Astrocyte (in vitro differentiated cells and primary cell): ENCODE data around the gene CPT2. TPM values are rescaled to one million over a fixed set of nuclear protein-coding genes. Genes with fewer than 3 reads are reported as not detected.
A peak's percentile ranks its signal among the peaks of the same experiment; 100 is the strongest.

Experiments
- DNase-seq: peaks from one replicate; pipeline ENCODE4 v3.0.0-alpha.2; 2010; ENCODE audit warnings: low read depth
- FAIRE-seq: peaks from 2 replicates; lab custom pipeline; 2011; peaks lifted over from hg19 to GRCh38; lab: Jason Lieb, UNC
- H2AFZ ChIP-seq: 2 replicates; pipeline ENCODE4 v1.6.0; 2012; ENCODE audit warnings: low read depth, low read length, inconsistent platforms
- H3K27ac ChIP-seq: 2 replicates; pipeline ENCODE4 v1.5.1; 2011; ENCODE audit warnings: low read depth, low read length, inconsistent platforms
- H3K27me3 ChIP-seq: 2 replicates; pipeline ENCODE4 v1.6.0; 2011; ENCODE audit warnings: low read length, inconsistent platforms; ENCODE audit not compliant: insufficient read depth
- H3K36me3 ChIP-seq: 2 replicates; pipeline ENCODE4 v1.5.1; 2011; ENCODE audit warnings: low read length, inconsistent platforms; ENCODE audit not compliant: insufficient read depth
- H3K4me1 ChIP-seq: 2 replicates; pipeline ENCODE4 v1.5.1; 2011; ENCODE audit warnings: low read length, inconsistent platforms; ENCODE audit not compliant: insufficient read depth
- H3K4me2 ChIP-seq: 2 replicates; pipeline ENCODE4 v1.6.0; 2012; ENCODE audit warnings: low read length, inconsistent platforms
- H3K4me3 ChIP-seq: 2 replicates; pipeline ENCODE4 v1.5.1; 2011; ENCODE audit warnings: low read depth, mild to moderate bottlenecking, low read length, inconsistent platforms; ENCODE audit not compliant: insufficient read depth
- H3K79me2 ChIP-seq: 2 replicates; pipeline ENCODE4 v1.6.0; 2012; ENCODE audit warnings: mild to moderate bottlenecking, low read length, inconsistent platforms; ENCODE audit not compliant: insufficient read depth
- H3K9ac ChIP-seq: 2 replicates; pipeline ENCODE4 v1.6.0; 2012; ENCODE audit warnings: mild to moderate bottlenecking, low read length, inconsistent platforms
- H3K9me3 ChIP-seq: 2 replicates; pipeline ENCODE4 v1.5.1; 2012; ENCODE audit warnings: low read depth, mild to moderate bottlenecking, low read length, inconsistent platforms; ENCODE audit not compliant: insufficient read depth
- H4K20me1 ChIP-seq: 2 replicates; pipeline ENCODE4 v1.6.0; 2012; ENCODE audit warnings: low read length, inconsistent platforms; ENCODE audit not compliant: insufficient read depth
- H3K27ac Mint-ChIP-seq: one replicate; pipeline ENCODE4 v1.8.0; 2021; ENCODE audit warnings: mild to moderate bottlenecking, mixed read lengths; ENCODE audit not compliant: unreplicated experiment
- H3K27me3 Mint-ChIP-seq: one replicate; pipeline ENCODE4 v1.8.0; 2021; ENCODE audit warnings: low read depth, mixed read lengths; ENCODE audit not compliant: unreplicated experiment
- H3K36me3 Mint-ChIP-seq: one replicate; pipeline ENCODE4 v1.8.0; 2021; ENCODE audit warnings: low read depth, mixed read lengths; ENCODE audit not compliant: unreplicated experiment
- H3K4me1 Mint-ChIP-seq: one replicate; pipeline ENCODE4 v1.8.0; 2021; ENCODE audit warnings: low read depth, mixed read lengths; ENCODE audit not compliant: unreplicated experiment
- H3K4me3 Mint-ChIP-seq: one replicate; pipeline ENCODE4 v1.8.0; 2021; ENCODE audit warnings: mild to moderate bottlenecking, moderate library complexity, mixed read lengths; ENCODE audit not compliant: unreplicated experiment
- H3K9me3 Mint-ChIP-seq: one replicate; pipeline ENCODE4 v1.8.0; 2021; ENCODE audit warnings: mild to moderate bottlenecking, mixed read lengths; ENCODE audit not compliant: unreplicated experiment
- CTCF ChIP-seq: IDR thresholded peaks from 2 replicates; pipeline ENCODE4 v1.5.1; 2011; ENCODE audit warnings: low read depth, mild to moderate bottlenecking, inconsistent platforms, low read length, moderate library complexity; ENCODE audit not compliant: insufficient read depth
- EZH2 ChIP-seq: IDR thresholded peaks from 2 replicates; pipeline ENCODE4 v1.6.1; 2012; ENCODE audit warnings: mild to moderate bottlenecking, low read length, inconsistent platforms; ENCODE audit not compliant: insufficient read depth
- total RNA-seq: library from RNA; stranded (reverse); gene quantifications from 2 replicates; pipeline ENCODE4 v1.2.1, GENCODE V29; 2021

The CPT2 gene
- total RNA-seq, 1 donor from 2014 or later: 10.4 TPM

- no peak overlapping the region for H2AFZ ChIP-seq
- Mint-ChIP-seq H3K36me3 (peaks cover 9% of the 10 kb centered on the region), H3K4me1 (peaks cover 2% of the 10 kb centered on the region), H3K27ac (peak overlapping the region; percentile 1), H3K27me3 (no peaks in the 10 kb centered on the region), H3K9me3 (no peaks in the 10 kb centered on the region), H3K4me3 (no peak overlapping the region)
- DNase-seq: peak; percentile 84
- H3K4me3 ChIP-seq: no peak overlapping the region
- FAIRE-seq: no peak
- no peaks in the 10 kb centered on the region for H3K79me2 ChIP-seq
- no peak overlapping the region for H3K4me2 ChIP-seq
- H3K27ac ChIP-seq: peak overlapping the region; percentile 51
- peaks cover 11% of the 10 kb centered on the region for H3K36me3 ChIP-seq
- no peaks in the 10 kb centered on the region for H3K27me3 ChIP-seq
- H4K20me1 ChIP-seq: no peaks in the 10 kb centered on the region
- H3K9me3 ChIP-seq: no peaks in the 10 kb centered on the region
- no peak overlapping the region for H3K9ac ChIP-seq
- H3K4me1 ChIP-seq: no peaks in the 10 kb centered on the region
- TF ChIP-seq CTCF (no peak), EZH2 (no peak)
Measured at GRCh38 chr1:53246261-53247134, 49.9 kb downstream of the CPT2 start.

- H3K27ac ChIP-seq: no peak overlapping the region
- no peaks in the 10 kb centered on the region for H3K4me1 ChIP-seq
- H3K27ac Mint-ChIP-seq: no peak overlapping the region
- H3K4me3 Mint-ChIP-seq: no peak overlapping the region
- H3K9me3 ChIP-seq: no peaks in the 10 kb centered on the region
- H3K9ac ChIP-seq: no peak overlapping the region
- peaks cover 11% of the 10 kb centered on the region for H3K4me1 Mint-ChIP-seq
- no peaks in the 10 kb centered on the region for H4K20me1 ChIP-seq
- TF ChIP-seq EZH2 (no peak), CTCF (no peak)
- no peak overlapping the region for H3K4me2 ChIP-seq
- peaks cover 9% of the 10 kb centered on the region for H3K36me3 Mint-ChIP-seq
- no peak for FAIRE-seq
- no peak overlapping the region for H2AFZ ChIP-seq
- peaks cover 9% of the 10 kb centered on the region for H3K36me3 ChIP-seq
- H3K9me3 Mint-ChIP-seq: no peaks in the 10 kb centered on the region
- no peak overlapping the region for H3K4me3 ChIP-seq
- H3K27me3 Mint-ChIP-seq: no peaks in the 10 kb centered on the region
- DNase-seq: no peak
- no peaks in the 10 kb centered on the region for H3K79me2 ChIP-seq
- H3K27me3 ChIP-seq: no peaks in the 10 kb centered on the region
Measured at GRCh38 chr1:53249706-53250105, 53.1 kb downstream of the CPT2 start.

GRCh38 chr1:53250325-53250724 is 53.7 kb downstream of the CPT2 start:
- Mint-ChIP-seq H3K27ac (no peak overlapping the region), H3K36me3 (peaks cover 11% of the 10 kb centered on the region), H3K4me1 (peaks cover 11% of the 10 kb centered on the region), H3K4me3 (no peak overlapping the region), H3K9me3 (no peaks in the 10 kb centered on the region), H3K27me3 (no peaks in the 10 kb centered on the region)
- DNase-seq (no peak), FAIRE-seq (no peak)
- no peaks in the 10 kb centered on the region for H3K79me2 ChIP-seq
- no peak overlapping the region for H3K9ac ChIP-seq
- H3K4me1 ChIP-seq: no peaks in the 10 kb centered on the region
- no peak overlapping the region for H2AFZ ChIP-seq
- H3K9me3 ChIP-seq: no peaks in the 10 kb centered on the region
- TF ChIP-seq CTCF: no peak
- TF ChIP-seq EZH2: no peak
- H4K20me1 ChIP-seq: no peaks in the 10 kb centered on the region
- no peaks in the 10 kb centered on the region for H3K27me3 ChIP-seq
- H3K27ac ChIP-seq: no peak overlapping the region
- no peak overlapping the region for H3K4me3 ChIP-seq
- H3K36me3 ChIP-seq: peaks cover 10% of the 10 kb centered on the region
- no peak overlapping the region for H3K4me2 ChIP-seq
